AG04449 (cell line): ENCODE data around the gene PNKD.

Experiments
- CTCF ChIA-PET: fragments of 350-600 bp; formaldehyde crosslinking; extraction: SDS; loops from one replicate; lab custom pipeline; 2021; ENCODE audit warnings: antibody characterized with exemption; lab: Yijun Ruan, JAX
- POLR2A ChIA-PET: fragments of 400-600, 350-600 bp; formaldehyde crosslinking; extraction: SDS; loops from one replicate; lab custom pipeline; 2020; ENCODE audit warnings: antibody characterized with exemption, inconsistent platforms; lab: Yijun Ruan, JAX
- DNase-seq: peaks from one replicate; pipeline ENCODE4 v3.0.0-alpha.2; 2010; ENCODE audit warnings: low read depth, low spot score
- H3K4me3 ChIP-seq: 2 replicates; pipeline ENCODE4 v1.5.1; 2011; ENCODE audit warnings: low read depth, mild to moderate bottlenecking, control low read depth, low read length
- TF ChIP-seq, protein P1 (sequence below): IDR thresholded peaks from one replicate; pipeline ENCODE4 v1.5.1; 2011; ENCODE audit warnings: mild to moderate bottlenecking, moderate library complexity, low read length, control low read depth, inconsistent platforms; ENCODE audit not compliant: insufficient read depth; ENCODE audit errors: missing control alignments

Gene PNKD

DNA sequence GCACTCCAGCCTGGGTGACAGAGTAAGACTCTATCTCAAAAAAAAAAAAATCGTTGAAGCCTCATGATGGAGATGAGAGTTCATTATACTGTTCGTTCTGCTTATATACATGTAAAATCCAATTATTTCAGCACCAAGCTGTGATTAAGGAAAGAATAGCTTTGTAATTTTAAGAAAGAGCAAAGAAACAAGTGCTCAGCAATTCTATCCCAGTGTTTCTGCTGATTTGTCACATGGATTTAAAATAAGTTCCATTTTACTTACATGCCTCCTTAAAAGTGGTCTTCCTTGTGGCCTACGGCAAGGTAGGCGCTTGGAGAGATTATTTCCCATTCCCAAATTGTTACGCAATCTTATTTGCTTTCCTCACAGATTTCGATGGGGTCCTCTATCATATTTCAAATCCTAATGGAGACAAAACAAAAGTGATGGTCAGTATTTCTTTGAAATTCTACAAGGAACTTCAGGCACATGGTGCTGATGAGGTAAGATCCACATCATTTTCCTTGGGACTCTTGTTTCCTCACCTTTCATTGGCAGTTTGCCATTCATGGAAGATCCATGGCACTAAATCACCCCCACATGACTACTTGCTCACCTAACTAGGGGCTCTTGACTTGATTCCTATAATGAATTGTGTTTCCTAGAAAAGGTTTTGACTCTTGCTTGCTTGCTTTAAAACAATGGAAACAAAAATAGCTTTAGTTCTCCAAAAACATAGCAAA is 41.8 kb upstream of the PNKD start:
- TF ChIP-seq, protein P1, sequence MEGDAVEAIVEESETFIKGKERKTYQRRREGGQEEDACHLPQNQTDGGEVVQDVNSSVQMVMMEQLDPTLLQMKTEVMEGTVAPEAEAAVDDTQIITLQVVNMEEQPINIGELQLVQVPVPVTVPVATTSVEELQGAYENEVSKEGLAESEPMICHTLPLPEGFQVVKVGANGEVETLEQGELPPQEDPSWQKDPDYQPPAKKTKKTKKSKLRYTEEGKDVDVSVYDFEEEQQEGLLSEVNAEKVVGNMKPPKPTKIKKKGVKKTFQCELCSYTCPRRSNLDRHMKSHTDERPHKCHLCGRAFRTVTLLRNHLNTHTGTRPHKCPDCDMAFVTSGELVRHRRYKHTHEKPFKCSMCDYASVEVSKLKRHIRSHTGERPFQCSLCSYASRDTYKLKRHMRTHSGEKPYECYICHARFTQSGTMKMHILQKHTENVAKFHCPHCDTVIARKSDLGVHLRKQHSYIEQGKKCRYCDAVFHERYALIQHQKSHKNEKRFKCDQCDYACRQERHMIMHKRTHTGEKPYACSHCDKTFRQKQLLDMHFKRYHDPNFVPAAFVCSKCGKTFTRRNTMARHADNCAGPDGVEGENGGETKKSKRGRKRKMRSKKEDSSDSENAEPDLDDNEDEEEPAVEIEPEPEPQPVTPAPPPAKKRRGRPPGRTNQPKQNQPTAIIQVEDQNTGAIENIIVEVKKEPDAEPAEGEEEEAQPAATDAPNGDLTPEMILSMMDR: no peak
- ChIA-PET CTCF (interaction anchor here (0.7 to 3.6 kb wide), 5 partner anchors 10 to 43 kb away, joined by 3 to 22 read pairs (median 4); no protein-coding TSS in a partner anchor), POLR2A (interaction anchor here (1.3 kb wide), 1 partner anchor 12 kb away, joined by 3 read pairs; the partner anchor contains the start of gene ARPC2)
- DNase-seq: no peak
- H3K4me3 ChIP-seq: no peak overlapping the region

DNA sequence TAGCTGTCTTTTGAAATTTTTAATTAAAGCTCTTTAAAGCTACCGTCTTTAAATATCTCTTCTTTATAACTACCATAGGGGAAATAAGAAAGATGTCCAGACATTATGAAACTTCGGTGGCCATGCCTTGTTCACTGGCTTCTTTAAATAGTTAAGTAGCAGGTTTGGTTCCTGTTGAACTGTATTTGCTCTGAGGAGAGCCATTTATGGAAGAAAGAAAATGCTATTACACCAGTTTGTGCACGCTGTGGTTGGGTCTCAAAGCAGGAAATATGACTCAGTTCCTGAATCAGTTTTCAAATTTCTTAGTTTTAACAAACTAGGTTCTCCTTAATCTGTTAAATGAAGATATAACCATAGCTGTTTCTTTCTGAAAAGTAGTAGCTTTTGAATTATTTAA is 41.1 kb upstream of the PNKD start:
- TF ChIP-seq, protein P1: no peak
- ChIA-PET POLR2A (interaction anchor here (0.8 to 1.5 kb wide), 3 partner anchors 12 to 34 kb away, joined by 3 read pairs; partner anchors contain the start of gene ARPC2), CTCF (interaction anchor here (0.6 to 3.6 kb wide), 5 partner anchors 9 to 44 kb away, joined by 3 to 22 read pairs (median 4); no protein-coding TSS in a partner anchor)
- peak; percentile 74 for DNase-seq
- H3K4me3 ChIP-seq: no peak overlapping the region

DNA sequence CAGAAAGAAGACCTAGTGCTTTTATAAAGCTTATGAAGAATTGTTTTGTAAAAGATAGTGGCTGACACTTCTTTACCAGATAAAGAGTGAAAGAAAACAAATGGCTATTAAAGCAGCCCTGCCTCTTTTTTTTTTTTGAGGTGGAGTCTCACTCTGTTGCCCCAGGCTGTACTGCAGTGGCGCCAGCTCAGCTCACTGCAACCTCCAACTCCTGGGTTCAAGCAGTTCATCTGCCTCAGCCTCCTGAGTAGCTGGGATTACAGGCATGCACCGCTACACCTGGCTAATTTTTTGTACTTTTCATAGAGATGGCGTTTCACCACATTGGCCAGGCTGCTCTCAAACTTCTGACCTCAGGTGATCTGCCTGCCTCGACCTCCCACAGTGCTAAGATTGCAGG is 40.5 kb upstream of the PNKD start:
- no peak for DNase-seq
- CTCF ChIA-PET: interaction anchor here (1.0 to 3.6 kb wide), 5 partner anchors 10 to 44 kb away, joined by 4 to 22 read pairs (median 5); no protein-coding TSS in a partner anchor
- no peak overlapping the region for H3K4me3 ChIP-seq
- TF ChIP-seq, protein P1: no peak
- POLR2A ChIA-PET: interaction anchor here (0.6 to 1.5 kb wide), 4 partner anchors 13 to 34 kb away, joined by 3 read pairs; partner anchors contain the start of gene ARPC2

DNA sequence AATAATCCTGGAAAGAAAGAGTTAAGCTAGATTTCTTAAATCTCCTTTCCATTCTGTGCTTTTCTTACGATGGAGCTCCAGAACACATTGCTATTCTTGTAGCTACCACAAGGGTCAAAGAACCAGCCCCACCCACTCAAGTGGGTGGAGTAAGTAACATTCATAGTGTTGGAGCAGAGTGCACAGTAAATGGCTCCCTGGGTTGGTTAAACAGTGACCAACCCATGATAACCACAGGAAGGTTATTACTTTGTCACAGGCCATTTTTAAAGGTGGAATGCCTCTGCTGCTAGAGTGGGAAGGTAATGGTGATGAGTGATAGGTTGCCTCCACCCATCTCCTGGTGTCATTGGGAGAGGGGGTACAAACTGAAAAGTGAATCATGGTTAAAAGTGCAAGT is 39.4 kb upstream of the PNKD start:
- TF ChIP-seq, protein P1: no peak
- DNase-seq: no peak
- H3K4me3 ChIP-seq: no peak overlapping the region
- ChIA-PET CTCF (interaction anchor here (0.6 to 3.6 kb wide), 7 partner anchors 12 to 28 kb away, joined by 3 to 22 read pairs (median 4); no protein-coding TSS in a partner anchor), POLR2A (interaction anchor here (0.9 kb wide), 1 partner anchor 14 kb away, joined by 3 read pairs; the partner anchor contains the start of gene ARPC2)

DNA sequence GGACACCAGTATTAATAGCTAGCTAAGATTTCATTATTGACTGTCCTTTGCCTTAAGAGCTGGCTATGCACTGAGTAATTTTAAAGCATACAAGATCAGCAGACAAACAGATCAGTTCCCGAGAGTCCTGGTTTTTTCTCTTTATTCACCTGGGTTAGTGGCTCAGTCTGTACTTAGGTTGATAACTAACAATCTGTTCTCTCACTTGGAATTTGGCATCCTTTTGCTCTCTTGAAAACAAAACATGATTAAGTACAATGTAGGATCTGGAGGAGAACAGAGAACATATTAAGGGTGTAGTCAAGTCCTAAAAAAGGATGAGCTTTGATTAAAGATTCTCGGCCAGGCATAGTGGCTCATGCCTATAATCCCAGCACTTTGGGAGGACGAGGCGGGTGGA is 36.8 kb upstream of the PNKD start:
- no peak for DNase-seq
- POLR2A ChIA-PET: no interaction called here
- no peak overlapping the region for H3K4me3 ChIP-seq
- CTCF ChIA-PET: interaction anchor here (1.1 to 1.7 kb wide), 4 partner anchors 9 to 159 kb away, joined by 3 to 5 read pairs (median 4); no protein-coding TSS in a partner anchor
- TF ChIP-seq, protein P1: no peak

DNA sequence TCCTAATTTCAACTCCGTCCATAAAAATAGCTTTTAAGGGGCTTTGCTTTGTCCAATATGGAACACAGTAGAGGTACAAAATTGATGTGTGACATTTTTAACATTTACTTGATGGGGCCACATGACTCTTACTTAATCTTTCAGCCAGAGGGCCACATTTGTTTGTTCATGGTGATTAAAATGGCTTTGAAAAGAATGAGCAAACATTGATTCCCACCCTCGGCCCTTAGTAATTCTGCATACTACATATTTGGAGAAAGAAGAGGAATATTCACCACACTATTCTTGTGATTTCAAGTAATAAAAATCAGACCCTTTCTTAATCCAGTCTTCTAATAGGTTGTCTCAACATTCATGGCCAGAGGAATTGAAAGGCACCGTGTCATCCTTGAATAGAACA is 35.8 kb upstream of the PNKD start:
- DNase-seq: no peak
- ChIA-PET CTCF (interaction anchor here (1.1 to 2.3 kb wide), 4 partner anchors 9 to 160 kb away, joined by 3 to 7 read pairs (median 4); no protein-coding TSS in a partner anchor), POLR2A (no interaction called here)
- TF ChIP-seq, protein P1: no peak
- no peak overlapping the region for H3K4me3 ChIP-seq
